ENCODE measurements around the gene KIFC1.

DNA sequence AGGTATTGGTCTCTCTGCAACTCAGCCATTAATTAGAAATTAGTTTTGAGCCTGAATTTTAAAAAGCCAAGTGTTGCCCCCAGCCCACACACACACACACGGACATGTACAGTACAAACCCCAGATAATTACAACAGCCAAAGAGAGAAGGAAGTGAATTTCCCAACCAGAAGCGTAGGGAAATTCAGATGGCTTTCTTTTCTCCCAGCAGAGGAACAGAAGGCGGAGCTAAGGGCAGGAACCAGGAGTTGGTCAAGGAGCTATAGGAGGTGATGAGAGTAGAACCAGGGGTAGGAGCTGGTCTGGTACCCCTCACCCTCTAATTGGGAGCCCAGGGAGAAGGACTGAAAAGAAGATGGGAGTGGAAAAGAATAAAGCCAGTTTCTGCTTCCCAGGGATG, 58.8 kb downstream of the KIFC1 start:
- TF ChIP-seq CTCF (IDR thresholded peaks at IDR 0.05; ENCODE audit: borderline replicate concordance, extremely low read depth, low read length, poor library complexity, severe bottlenecking) (no peak), EZH2 (IDR thresholded peaks at IDR 0.05; ENCODE audit: borderline replicate concordance, low read depth, low read length, severe bottlenecking) (no peak)

Measured in DND-41 (cell line).